Lower leg skin (tissue), 3 donors: ENCODE measurements around the gene GPC6.

ENCODE experiments used
- CTCF ChIP-seq, 3 donors: fragments of 450-650 bp; IDR thresholded peaks; one replicate each; pipeline ENCODE4 v1.5.1; 2016; ENCODE audit warnings: antibody characterized with exemption in 3 of 3, mild to moderate bottlenecking in 3 of 3, moderate library complexity in 2 of 3
- POLR2A ChIP-seq, 2 donors: fragments of 450-650 bp; IDR thresholded peaks; one replicate each; pipeline ENCODE4 v1.6.1; 2016 to 2017; ENCODE audit warnings: antibody characterized with exemption in 2 of 2, mild to moderate bottlenecking in 1 of 2, moderate library complexity in 1 of 2

DNA sequence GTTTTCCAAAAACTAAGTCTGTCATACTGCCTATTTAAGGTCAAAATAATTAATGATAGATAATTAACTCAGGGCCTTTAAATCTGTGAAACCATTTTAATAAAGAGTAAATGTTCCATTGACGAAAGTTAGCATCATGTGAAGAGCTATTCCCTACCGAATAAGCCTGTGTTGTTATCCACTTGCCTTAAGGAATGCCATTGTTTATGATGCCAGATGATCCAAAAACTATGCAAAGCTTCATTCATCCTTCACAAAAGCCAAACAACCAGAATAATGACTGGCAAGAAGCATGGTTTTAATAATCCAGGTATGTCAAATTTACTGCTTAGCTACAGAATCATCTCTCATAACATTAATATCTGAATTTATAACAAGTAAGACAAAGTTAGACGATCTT lies 6.5 kb upstream of the GPC6 start:
- TF ChIP-seq POLR2A (IDR thresholded peaks at IDR 0.05) = no peak
- no peak for TF ChIP-seq CTCF (IDR thresholded peaks at IDR 0.05)
